NCI-H446 treated with DMSO at 0.1 percent for 48 hours (cell line): ENCODE results near the gene CREB3L2.
"Not testable (repeated sequence)": the region's sequence is repeated elsewhere in the genome, so short reads cannot be mapped to it uniquely, and the experiment has no call there.

Experiments
- DNase-seq: peaks from one replicate; lab custom pipeline; 2025; lab: John Stamatoyannopoulos, UW

CREB3L2 gene

DNA sequence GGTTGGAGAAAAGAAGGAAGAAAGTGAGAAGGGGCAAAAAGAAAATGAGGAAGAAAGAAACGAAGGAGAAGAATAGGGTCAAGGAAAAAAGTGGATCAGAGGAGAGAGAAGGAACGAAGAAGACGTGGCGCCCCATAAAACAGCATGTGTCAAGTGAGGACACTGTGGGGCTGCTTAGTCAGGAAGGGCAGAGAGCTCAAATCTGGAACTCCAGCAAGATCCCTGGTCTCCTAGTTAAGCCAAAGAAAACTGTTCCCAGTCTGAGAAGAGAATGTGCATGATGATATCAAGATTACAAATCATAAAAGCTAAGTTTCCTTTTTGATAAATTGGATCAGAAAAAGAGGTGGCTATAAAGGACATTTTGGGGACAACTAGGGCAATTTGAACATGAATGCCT, 33.0 kb downstream of the CREB3L2 start:
- no peak for DNase-seq

GRCh38 chr7:137968339-137968738, 33.5 kb downstream of the CREB3L2 start:
- DNase-seq = not testable (repeated sequence)

DNA sequence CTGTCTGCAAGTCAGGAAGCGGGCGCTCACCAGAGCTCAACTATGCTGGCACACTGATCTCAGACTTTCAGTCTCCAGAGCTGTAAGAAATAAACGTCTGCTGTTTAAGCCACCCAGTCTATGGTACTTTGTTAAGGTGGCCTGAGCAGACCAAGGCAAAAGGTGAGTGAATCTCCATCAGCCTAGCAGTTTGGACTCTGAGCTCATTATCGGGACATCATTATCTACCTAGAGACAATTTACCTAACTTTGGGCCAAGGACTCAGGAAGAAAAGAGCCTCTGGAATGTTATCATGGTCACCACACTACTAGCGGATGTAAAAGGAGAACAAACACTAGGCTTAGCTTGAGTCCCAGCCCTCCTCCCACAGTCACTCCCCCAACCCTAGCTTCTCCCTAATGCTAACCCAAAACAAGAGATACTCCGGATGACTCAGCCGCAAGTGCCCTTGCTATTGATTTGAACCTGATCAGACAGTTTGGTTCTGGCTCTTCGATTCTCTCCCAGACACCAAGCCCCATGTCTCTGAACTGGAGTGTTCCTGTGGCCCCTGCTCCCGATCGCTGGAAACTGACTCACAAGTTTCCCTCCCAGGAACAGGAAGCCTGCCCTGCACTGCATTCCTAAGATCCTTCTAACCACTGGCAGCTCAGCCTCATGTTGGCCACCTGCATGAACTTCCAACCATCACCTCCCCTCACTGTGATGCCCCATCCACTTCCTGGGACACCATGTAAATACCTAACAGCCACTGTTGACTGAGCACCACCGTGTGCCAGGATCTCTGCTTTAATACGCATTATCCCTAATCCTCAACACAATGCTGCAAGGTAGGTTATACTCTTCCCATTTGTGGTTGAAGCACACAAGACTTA, 34.5 kb downstream of the CREB3L2 start:
- no peak for DNase-seq

- no peak for DNase-seq
Measured at GRCh38 chr7:137966641-137967142, 35.2 kb downstream of the CREB3L2 start.

GRCh38 chr7:137965942-137966640, 35.8 kb downstream of the CREB3L2 start:
- no peak for DNase-seq

DNA sequence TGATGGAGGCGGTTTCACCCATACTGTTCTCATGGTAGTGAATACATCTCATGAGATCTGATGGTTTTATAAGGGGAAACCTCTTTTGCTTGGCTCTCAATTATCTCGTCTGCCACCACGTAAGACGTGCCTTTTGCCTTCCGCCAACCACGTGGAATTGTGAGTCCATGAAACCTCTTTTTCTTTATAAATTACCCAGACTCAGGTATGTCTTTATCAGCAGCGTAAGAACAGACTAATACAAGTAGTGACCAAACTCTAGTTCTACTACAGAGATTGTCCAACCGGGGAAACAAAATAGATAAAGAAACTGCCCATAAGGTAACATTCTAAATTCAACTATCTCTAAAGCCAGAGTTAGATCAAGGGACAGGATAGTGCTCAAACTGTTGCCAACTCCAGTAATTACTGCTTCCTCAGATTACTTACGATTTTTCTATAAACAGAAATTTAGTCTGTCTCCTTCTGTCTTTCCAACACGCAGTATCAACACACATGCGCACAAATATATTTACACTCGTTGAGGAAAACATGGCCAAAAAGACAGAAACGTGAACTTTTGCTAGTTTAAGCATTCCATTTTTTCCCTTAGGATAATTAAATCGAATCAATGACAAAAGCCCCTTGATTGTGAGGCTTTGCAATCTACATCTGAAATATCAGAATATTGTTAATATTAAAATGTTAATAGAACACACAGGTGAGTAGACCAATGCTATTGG, 36.9 kb downstream of the CREB3L2 start:
- no peak for DNase-seq

- DNase-seq = no peak
Measured at GRCh38 chr7:137962875-137963507, 38.9 kb downstream of the CREB3L2 start.

DNA sequence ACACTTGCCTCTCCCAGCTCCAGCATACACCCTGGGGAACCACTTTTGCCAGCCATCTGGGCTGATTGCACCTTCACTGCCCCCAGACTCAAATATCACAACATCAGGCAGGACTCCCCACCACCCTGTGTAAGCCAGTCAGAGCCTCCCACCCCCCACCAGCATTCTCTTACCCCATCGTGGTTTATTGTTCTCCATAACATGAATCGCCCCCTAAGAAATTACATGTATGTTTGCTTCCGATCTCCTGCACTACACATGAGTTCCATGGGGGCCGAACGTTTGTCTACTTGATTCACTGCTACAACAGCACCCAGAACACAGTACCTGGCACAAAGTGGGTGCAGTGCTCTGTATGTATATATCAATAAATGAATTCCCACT, 39.4 kb downstream of the CREB3L2 start:
- no peak for DNase-seq

DNA sequence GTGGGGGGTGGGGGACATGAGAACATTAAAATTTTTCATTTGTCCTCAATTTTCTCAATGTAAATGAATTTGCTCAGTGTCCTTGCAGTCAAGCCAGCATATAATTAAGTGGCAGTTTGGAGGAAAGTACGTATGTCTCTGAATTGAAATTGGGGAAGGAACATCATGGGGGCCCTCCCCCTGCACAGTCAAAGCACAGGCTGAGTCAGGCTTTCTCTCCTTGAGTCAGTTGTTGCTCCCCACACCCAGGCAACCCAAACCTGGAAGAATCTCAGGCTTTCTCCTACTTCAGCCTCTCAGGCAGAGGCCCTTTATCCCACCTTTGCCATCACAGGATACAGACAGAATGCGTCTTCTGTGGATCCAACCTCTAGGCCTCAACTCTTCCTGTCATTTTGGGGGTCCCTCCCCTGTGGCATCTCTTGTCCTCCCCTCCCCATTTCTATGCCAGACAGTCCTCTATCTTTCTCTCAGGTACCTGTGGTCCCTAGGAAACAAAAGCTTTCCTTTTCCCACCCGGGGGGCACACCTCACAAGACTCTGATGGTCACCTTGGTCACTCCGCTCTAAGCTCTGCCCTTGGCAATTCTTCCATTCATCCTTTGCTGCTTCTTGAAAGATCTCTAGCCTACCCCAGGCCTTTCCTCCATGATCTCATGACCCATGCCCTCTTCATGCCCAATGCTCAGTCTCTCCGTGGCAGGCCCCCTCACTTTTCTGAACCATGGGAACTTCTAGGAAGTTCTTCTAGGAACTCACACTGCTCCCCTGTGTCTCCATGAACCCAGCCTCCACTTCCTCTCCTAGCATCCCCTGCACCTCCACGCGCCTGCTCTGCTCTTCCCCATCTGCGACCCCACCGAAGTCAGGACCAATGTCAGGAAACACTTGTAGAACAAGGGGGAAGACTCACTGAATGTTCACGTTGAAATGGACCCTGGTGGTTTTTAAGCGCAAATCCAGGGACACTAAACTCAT, 40.4 kb downstream of the CREB3L2 start:
- no peak for DNase-seq

- DNase-seq = no peak
Measured at GRCh38 chr7:137960020-137960419, 41.9 kb downstream of the CREB3L2 start.

- no peak for DNase-seq
Measured at GRCh38 chr7:137958470-137959431, 43.1 kb downstream of the CREB3L2 start.

DNA sequence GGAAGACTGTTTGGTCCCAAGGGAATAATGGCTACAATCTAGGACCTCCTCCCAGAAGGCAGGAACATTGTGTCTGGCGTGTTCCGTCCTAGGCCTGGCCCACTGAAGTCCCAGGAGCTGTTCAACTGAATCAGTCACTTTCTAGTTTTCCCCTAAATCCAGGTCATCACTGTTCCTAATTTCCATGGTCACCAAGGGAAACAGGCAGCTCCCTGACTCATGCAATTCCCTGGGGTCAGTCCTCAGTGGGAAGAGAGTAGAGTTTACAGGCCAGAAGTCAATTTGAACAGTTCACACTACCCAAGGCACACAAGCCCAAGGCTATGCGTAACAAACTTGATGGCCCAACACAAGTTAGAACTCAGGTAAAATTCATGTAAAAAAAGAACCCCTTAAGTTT, 44.0 kb downstream of the CREB3L2 start:
- DNase-seq = no peak

- DNase-seq = no peak
Measured at GRCh38 chr7:137956591-137956990, 45.3 kb downstream of the CREB3L2 start.

DNA sequence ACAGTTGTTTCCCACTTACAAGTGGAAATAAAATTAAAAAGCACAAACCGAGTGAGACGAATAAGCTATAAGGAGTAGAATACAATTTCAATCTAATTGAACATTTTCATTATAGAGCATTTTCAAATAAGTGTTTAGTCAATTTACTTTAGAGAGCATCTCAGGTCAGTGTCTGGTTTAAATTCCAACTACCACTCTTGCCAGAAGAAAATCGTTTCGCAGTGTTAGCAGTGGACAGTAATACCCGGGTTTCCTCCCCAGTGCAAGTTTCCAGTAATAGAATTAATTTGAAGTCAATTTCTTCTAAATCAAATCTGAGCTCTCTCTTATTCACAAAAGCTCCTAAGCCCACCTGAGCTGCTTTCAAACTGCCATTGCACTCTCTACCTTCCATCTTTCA, 45.7 kb downstream of the CREB3L2 start:
- DNase-seq = no peak

GRCh38 chr7:137954614-137955013, 47.3 kb downstream of the CREB3L2 start:
- DNase-seq = no peak

- DNase-seq = no peak
Measured at GRCh38 chr7:137953665-137954470, 48.0 kb downstream of the CREB3L2 start.

DNA sequence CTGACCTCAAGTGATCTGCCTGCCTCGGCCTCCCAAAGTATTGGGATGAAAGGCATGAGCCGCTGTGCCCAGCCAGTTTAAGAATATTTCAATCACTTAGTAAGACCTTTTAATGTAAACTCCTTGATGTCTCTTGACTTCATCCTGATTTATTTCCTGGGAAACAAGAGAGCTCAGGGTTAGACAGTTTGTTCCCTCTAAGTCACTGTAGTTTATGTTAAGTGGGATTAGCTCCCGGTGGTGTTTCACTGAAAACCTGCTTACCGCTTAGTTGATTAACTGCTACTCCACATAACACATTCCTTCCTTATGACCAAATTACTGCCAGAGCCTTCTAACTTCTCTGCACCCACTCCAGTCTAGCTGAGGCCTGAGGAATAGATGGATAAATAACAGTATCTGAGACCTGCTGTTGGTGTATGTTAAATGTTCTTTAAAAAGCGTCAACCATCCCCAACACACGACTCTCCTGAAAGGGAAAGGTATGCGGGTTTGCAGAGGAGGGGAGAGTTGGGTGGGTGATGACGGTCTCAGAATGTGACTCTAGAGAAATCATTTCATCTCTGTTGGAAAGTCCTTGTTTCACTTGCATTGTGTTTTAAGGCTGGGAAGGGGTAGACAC, 48.7 kb downstream of the CREB3L2 start:
- DNase-seq = no peak

DNA sequence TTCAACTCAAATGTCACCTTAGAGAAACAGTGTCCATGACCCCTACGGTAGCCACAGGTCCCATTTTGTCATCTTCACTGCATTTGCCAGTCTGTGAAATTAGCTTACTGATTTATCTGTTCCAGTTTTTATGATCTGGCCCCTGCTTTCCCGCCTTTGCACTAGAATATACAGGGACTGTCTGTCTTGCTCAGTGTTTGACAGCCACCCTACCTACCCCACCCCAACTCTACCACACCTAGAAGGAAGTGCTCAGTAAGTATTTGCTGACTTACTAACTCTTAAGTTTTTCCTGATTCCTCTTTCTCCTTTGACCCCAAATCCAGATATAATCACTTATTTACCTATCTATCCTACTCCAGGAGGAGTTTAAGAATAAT, 49.5 kb downstream of the CREB3L2 start:
- no peak for DNase-seq
